DND-41 (cell line): Measurements from ENCODE around the gene MICAL2.

Experiments used
- CTCF ChIP-seq: IDR thresholded peaks from 2 replicates; pipeline ENCODE4 v1.5.1; 2012; ENCODE audit warnings: borderline replicate concordance, low read length, moderate library complexity, mild to moderate bottlenecking; ENCODE audit not compliant: poor library complexity, severe bottlenecking; ENCODE audit errors: extremely low read depth
- EZH2 ChIP-seq: IDR thresholded peaks from 3 replicates; pipeline ENCODE4 v1.6.1; 2012; ENCODE audit warnings: borderline replicate concordance, low read depth, mild to moderate bottlenecking, moderate library complexity, low read length, inconsistent platforms; ENCODE audit not compliant: severe bottlenecking

- TF ChIP-seq CTCF, result no peak
- no peak for TF ChIP-seq EZH2
These were observed 4.3 kb upstream of the MICAL2 start for GRCh38 chr11:12106101-12106500.
